Liver (tissue), 9 donors: ENCODE measurements around the gene NCKAP5L. TPM values are rescaled to one million over a fixed set of nuclear protein-coding genes. Genes with fewer than 3 reads are reported as not detected.

Experiments used
- DNase-seq: peaks from one replicate; pipeline ENCODE4 v3.0.0-alpha.2; 2017; ENCODE audit warnings: low spot score
- H3K27ac ChIP-seq, 2 donors: one replicate each; pipeline ENCODE4 v1.7.0; 2013; ENCODE audit warnings: inconsistent platforms in 2 of 2, low read length in 2 of 2, control low read depth in 1 of 2, low read depth in 1 of 2, mild to moderate bottlenecking in 1 of 2
- H3K27me3 ChIP-seq, 4 donors: one replicate each; pipeline versions ENCODE4 v1.6.1 to v1.7.0; 2013; ENCODE audit warnings: low read length in 3 of 4, inconsistent platforms in 1 of 4, mild to moderate bottlenecking in 1 of 4, moderate library complexity in 1 of 4; ENCODE audit not compliant: control insufficient read depth in 4 of 4, insufficient read depth in 4 of 4
- H3K36me3 ChIP-seq, 4 donors: one replicate each; pipeline versions ENCODE4 v1.6.1 to v1.7.0; 2013; ENCODE audit warnings: low read length in 3 of 4, mild to moderate bottlenecking in 3 of 4, low read depth in 1 of 4, moderate library complexity in 1 of 4; ENCODE audit not compliant: control insufficient read depth in 4 of 4, insufficient read depth in 3 of 4
- H3K4me1 ChIP-seq, 4 donors: one replicate each; pipeline versions ENCODE4 v1.6.1 to v1.7.0; 2013; ENCODE audit warnings: low read length in 3 of 4, mild to moderate bottlenecking in 3 of 4, moderate library complexity in 1 of 4; ENCODE audit not compliant: control insufficient read depth in 4 of 4, insufficient read depth in 4 of 4
- H3K4me3 ChIP-seq, 3 donors: one replicate each; pipeline versions ENCODE4 v1.6.1 to v1.7.0; 2013; ENCODE audit warnings: low read length in 3 of 3, control low read depth in 1 of 3, low read depth in 1 of 3, mild to moderate bottlenecking in 1 of 3
- H3K9ac ChIP-seq, 2 donors: one replicate each; pipeline ENCODE4 v1.7.0; 2013; ENCODE audit warnings: low read length in 2 of 2, mild to moderate bottlenecking in 2 of 2, moderate library complexity in 2 of 2, control low read depth in 1 of 2, low read depth in 1 of 2
- H3K9me3 ChIP-seq, 4 donors: one replicate each; pipeline versions ENCODE4 v1.6.1 to v1.7.0; 2013; ENCODE audit warnings: low read length in 3 of 4; ENCODE audit not compliant: control insufficient read depth in 4 of 4
- ATF3 ChIP-seq: IDR thresholded peaks from 2 replicates; pipeline ENCODE4 v1.6.1; 2016; ENCODE audit warnings: antibody characterized with exemption
- HNF4G ChIP-seq: IDR thresholded peaks from 2 replicates; pipeline ENCODE4 v1.6.1; 2016; ENCODE audit warnings: antibody characterized with exemption
- JUND ChIP-seq, 2 donors: IDR thresholded peaks; 2 replicates each; pipeline ENCODE4 v1.6.1; 2016; ENCODE audit warnings: antibody characterized with exemption in 2 of 2
- REST ChIP-seq: IDR thresholded peaks from 2 replicates; pipeline ENCODE4 v1.6.1; 2016; ENCODE audit warnings: antibody characterized with exemption, mild to moderate bottlenecking
- RXRA ChIP-seq, 2 donors: IDR thresholded peaks; 2 replicates each; pipeline ENCODE4 v1.6.1; 2017 to 2018; ENCODE audit warnings: antibody characterized with exemption in 2 of 2, mild to moderate bottlenecking in 1 of 2
- TAF1 ChIP-seq: conservative IDR thresholded peaks from 2 replicates; pipeline ENCODE4 v1.6.1; 2016; ENCODE audit warnings: antibody characterized with exemption, mild to moderate bottlenecking
- ZBTB33 ChIP-seq: IDR thresholded peaks from 2 replicates; pipeline ENCODE4 v1.6.1; 2016; ENCODE audit warnings: antibody characterized with exemption
- WGBS: extraction: QIAGEN DNeasy Blood & Tissue Kit; methylation state at CpG from one replicate; pipeline ENCODE4 v1.1.7; 2013; 5-methylcytosine and 5-hydroxymethylcytosine counted together
- polyA plus RNA-seq, 2 donors: library from polyadenylated mRNA; stranded (reverse) in 1 of 2; unstranded in 1 of 2; fragments of 200-250 nt in 1 of 2; fragments of >200 nt in 1 of 2; fragmentation: Nextera tagmentation in 1 of 2; extraction: Ambion mirVana in 1 of 2; gene quantifications; one replicate each; pipeline versions ENCODE4 v1.2.1 to v1.2.3, GENCODE V29; 2013 to 2015
- total RNA-seq, 2 donors: library from RNA; depleted of rRNA; stranded (reverse); fragments of >200 nt; gene quantifications; one replicate each; pipeline ENCODE4 v1.2.3, GENCODE V29; 2014
- donor health status: healthy.
- donor health status: healthy.
- donor health status: healthy.
- donor health status: healthy.
- donor health status: healthy.

The NCKAP5L gene
- total and polyA plus RNA-seq, 4 donors, result 2.9 to 6.8 (median 4.2) TPM

- peaks cover 0 to 5% (median under 1%) of the 10 kb centered on the region in 4 donors for H3K4me1 ChIP-seq
- no peaks in the 10 kb centered on the region for H3K9me3 ChIP-seq
- no peak overlapping the region for H3K4me3 ChIP-seq
- H3K9ac ChIP-seq, result no peak overlapping the region
- 65% methylated on average over 2 of the region's 2 CpGs for WGBS
- no peak for TF ChIP-seq REST
- no peak for TF ChIP-seq TAF1
- TF ChIP-seq JUND (IDR thresholded peaks at IDR 0.05), result no peak
- TF ChIP-seq ATF3, result no peak
- TF ChIP-seq ZBTB33, result no peak
- no peak for TF ChIP-seq RXRA (IDR thresholded peaks at IDR 0.05)
- H3K27ac ChIP-seq, result no peak overlapping the region
- no peaks in the 10 kb centered on the region for H3K27me3 ChIP-seq
- no peak for DNase-seq
- no peaks in the 10 kb centered on the region for H3K36me3 ChIP-seq
These were observed 8.4 kb downstream of the NCKAP5L start for GRCh38 chr12:49819786-49820185.

GRCh38 chr12:49818241-49818895 lies 9.8 kb downstream of the NCKAP5L start:
- TF ChIP-seq HNF4G (no peak), TAF1 (no peak)
- no peak for DNase-seq
- Histone ChIP-seq H3K9ac (no peak overlapping the region), H3K27ac (no peak overlapping the region), H3K9me3 (no peaks in the 10 kb centered on the region), H3K4me1 (peaks cover 0 to 5% (median under 1%) of the 10 kb centered on the region in 4 donors), H3K27me3 (no peaks in the 10 kb centered on the region), H3K36me3 (no peaks in the 10 kb centered on the region), H3K4me3 (no peak overlapping the region)
- 85% methylated on average over 7 of the region's 7 CpGs for WGBS

GRCh38 chr12:49813131-49813530 lies 15.1 kb downstream of the NCKAP5L start:
- H3K4me3 ChIP-seq, result no peak overlapping the region
- no peaks in the 10 kb centered on the region for H3K9me3 ChIP-seq
- no peak for DNase-seq
- no peak overlapping the region for H3K9ac ChIP-seq
- H3K27ac ChIP-seq, result no peak overlapping the region
- H3K4me1 ChIP-seq, result no peaks in the 10 kb centered on the region
- TF ChIP-seq JUND (IDR thresholded peaks at IDR 0.05), result no peak
- H3K27me3 ChIP-seq, result no peaks in the 10 kb centered on the region
- WGBS, result 88% methylated on average over 1 of the region's 1 CpG
- H3K36me3 ChIP-seq, result no peaks in the 10 kb centered on the region
